IMR-90 (cell line): ENCODE results near the gene PHF14. TPM values are rescaled to one million over a fixed set of nuclear protein-coding genes. Genes with fewer than 3 reads are reported as not detected.

Experiments
- ATAC-seq: fragments of 200-7000 bp; cut with Tn5 transposase; 2 replicates; pipeline ENCODE4 v1.9.1; 2020; ENCODE audit warnings: low read depth, mild to moderate bottlenecking, moderate library complexity
- BruUV-seq: library from RNA; stranded (reverse); fragments of 400-500 nt; replicated peaks from 2 replicates; lab custom pipeline; 2021; lab: Mats Ljungman, UMichigan
- CTCF ChIA-PET: fragments of 300-600 bp; formaldehyde crosslinking; extraction: SDS; loops from one replicate; lab custom pipeline; 2021; ENCODE audit warnings: antibody characterized with exemption; lab: Yijun Ruan, JAX
- POLR2A ChIA-PET: fragments of 300-600 bp; sonication (Branson Sonifier 250); formaldehyde crosslinking; loops from one replicate; lab custom pipeline; 2022; ENCODE audit warnings: antibody characterized with exemption; ENCODE audit not compliant: unreplicated experiment; lab: Charles Lee
- DNase-seq: peaks from one replicate; pipeline ENCODE4 v3.0.0; 2013
- H2AFZ ChIP-seq: replicated peaks from 2 replicates; pipeline ENCODE3; 2013; ENCODE audit warnings: low read length, mild to moderate bottlenecking; ENCODE audit not compliant: poor library complexity
- H2AK5ac ChIP-seq: 2 replicates; pipeline ENCODE4 v1.6.1; 2013; ENCODE audit warnings: low read depth, low read length, inconsistent platforms
- H2AK9ac ChIP-seq: replicated peaks from 2 replicates; pipeline ENCODE3; 2013; ENCODE audit warnings: mild to moderate bottlenecking, low read depth, low read length, moderate library complexity; ENCODE audit not compliant: poor library complexity
- H2BK120ac ChIP-seq: 2 replicates; pipeline ENCODE4 v1.6.1; 2013; ENCODE audit warnings: low read depth, low read length, inconsistent platforms
- H2BK15ac ChIP-seq: 3 replicates; pipeline ENCODE4 v1.6.1; 2013; ENCODE audit warnings: low read depth, low read length, inconsistent platforms
- H2BK20ac ChIP-seq: 2 replicates; pipeline ENCODE4 v1.6.1; 2013; ENCODE audit warnings: low read depth, mild to moderate bottlenecking, inconsistent platforms, low read length, moderate library complexity
- H2BK5ac ChIP-seq: 2 replicates; pipeline ENCODE4 v1.6.1; 2013; ENCODE audit warnings: mild to moderate bottlenecking, low read depth, low read length, inconsistent platforms; ENCODE audit not compliant: poor library complexity, severe bottlenecking
- H3K14ac ChIP-seq: replicated peaks from 2 replicates; pipeline ENCODE4 v1.6.1; 2013; ENCODE audit warnings: low read depth, low read length, inconsistent platforms
- H3K18ac ChIP-seq: 2 replicates; pipeline ENCODE4 v1.6.1; 2013; ENCODE audit warnings: low read depth, low read length, control low read depth
- H3K23ac ChIP-seq: 2 replicates; pipeline ENCODE4 v1.6.1; 2013; ENCODE audit warnings: low read depth, low read length, inconsistent platforms
- H3K27ac ChIP-seq: 2 replicates; pipeline ENCODE4 v1.5.1; 2013; ENCODE audit warnings: mild to moderate bottlenecking, control low read depth, low read length; ENCODE audit not compliant: insufficient read depth
- H3K27me3 ChIP-seq: 2 replicates; pipeline ENCODE4 v1.6.1; 2013; ENCODE audit warnings: low read length; ENCODE audit not compliant: control insufficient read depth, insufficient read depth
- H3K36me3 ChIP-seq: 2 replicates; pipeline ENCODE4 v1.6.1; 2013; ENCODE audit warnings: low read length, mixed read lengths; ENCODE audit not compliant: control insufficient read depth, insufficient read depth
- H3K4ac ChIP-seq: 2 replicates; pipeline ENCODE4 v1.6.1; 2013; ENCODE audit warnings: low read depth, low read length, inconsistent platforms
- H3K4me1 ChIP-seq: 2 replicates; pipeline ENCODE4 v1.6.1; 2013; ENCODE audit warnings: low read length, mixed read lengths; ENCODE audit not compliant: control insufficient read depth, insufficient read depth
- H3K4me2 ChIP-seq: 2 replicates; pipeline ENCODE4 v1.6.1; 2013; ENCODE audit warnings: low read depth, mild to moderate bottlenecking, control low read depth, low read length, moderate library complexity
- H3K4me3 ChIP-seq: 2 replicates; pipeline ENCODE4 v1.5.1; 2013; ENCODE audit warnings: low read depth, mild to moderate bottlenecking, control low read depth, low read length, moderate library complexity; ENCODE audit not compliant: insufficient read depth
- H3K56ac ChIP-seq: 2 replicates; pipeline ENCODE4 v1.6.1; 2013; ENCODE audit warnings: low read length, inconsistent platforms; ENCODE audit not compliant: insufficient read depth; ENCODE audit errors: extremely low read depth
- H3K79me1 ChIP-seq, 2 experiments: 2 replicates each; pipeline ENCODE4 v1.6.1; 2013; ENCODE audit warnings: low read length in 2 of 2, inconsistent platforms in 1 of 2, low read depth in 1 of 2
- H3K9ac ChIP-seq: 2 replicates; pipeline ENCODE4 v1.6.1; 2013; ENCODE audit warnings: low read depth, low read length, control low read depth
- H3K9me1 ChIP-seq: 2 replicates; pipeline ENCODE4 v1.6.1; 2013; ENCODE audit warnings: low read length, inconsistent platforms; ENCODE audit not compliant: insufficient read depth
- H3K9me3 ChIP-seq: 2 replicates; pipeline ENCODE4 v1.6.1; 2013; ENCODE audit warnings: low read length; ENCODE audit not compliant: control insufficient read depth, insufficient read depth
- H4K20me1 ChIP-seq: 2 replicates; pipeline ENCODE4 v1.6.1; 2013; ENCODE audit warnings: low read length, inconsistent platforms; ENCODE audit not compliant: insufficient read depth
- H4K5ac ChIP-seq: 2 replicates; pipeline ENCODE4 v1.6.1; 2013; ENCODE audit warnings: mild to moderate bottlenecking, low read depth, low read length, control low read depth
- H4K8ac ChIP-seq, 2 experiments: 2 replicates each; pipeline ENCODE4 v1.6.1; 2013; ENCODE audit warnings: low read depth in 2 of 2, low read length in 2 of 2, control low read depth in 1 of 2, inconsistent platforms in 1 of 2
- H4K91ac ChIP-seq: 2 replicates; pipeline ENCODE4 v1.6.1; 2013; ENCODE audit warnings: low read depth, low read length, inconsistent platforms; ENCODE audit not compliant: insufficient read depth
- BHLHE40 ChIP-seq: fragments of 150-350 bp; IDR thresholded peaks from 2 replicates; pipeline ENCODE4 v1.6.1; 2016; ENCODE audit warnings: mild to moderate bottlenecking, low read depth, low read length
- CEBPB ChIP-seq: IDR thresholded peaks from 2 replicates; pipeline ENCODE4 v1.6.1; 2012; ENCODE audit warnings: low read depth, low read length, improper control_type of control experiment
- CHD1 ChIP-seq: IDR thresholded peaks from 2 replicates; pipeline ENCODE4 v1.6.1; 2012; ENCODE audit warnings: low read depth, low read length, improper control_type of control experiment
- FOS ChIP-seq: fragments of 150-350 bp; IDR thresholded peaks from 2 replicates; pipeline ENCODE4 v1.6.1; 2016; ENCODE audit warnings: low read depth, low read length
- MAFK ChIP-seq: IDR thresholded peaks from 2 replicates; pipeline ENCODE4 v1.6.1; 2012; ENCODE audit warnings: low read depth, low read length, improper control_type of control experiment
- MAZ ChIP-seq: IDR thresholded peaks from 2 replicates; pipeline ENCODE4 v1.6.1; 2012; ENCODE audit warnings: low read depth, mild to moderate bottlenecking, low read length, improper control_type of control experiment, moderate library complexity, borderline replicate concordance
- MXI1 ChIP-seq: IDR thresholded peaks from 2 replicates; pipeline ENCODE4 v1.6.1; 2012; ENCODE audit warnings: low read depth, mild to moderate bottlenecking, low read length, moderate library complexity, borderline replicate concordance
- NFE2L2 ChIP-seq: fragments of 150-350 bp; IDR thresholded peaks from 2 replicates; pipeline ENCODE4 v1.6.1; 2016; ENCODE audit warnings: low read depth, mild to moderate bottlenecking, low read length
- POLR2A ChIP-seq: IDR thresholded peaks from 2 replicates; pipeline ENCODE4 v1.6.1; 2012; ENCODE audit warnings: mild to moderate bottlenecking, low read depth, low read length
- RAD21 ChIP-seq: IDR thresholded peaks from 2 replicates; pipeline ENCODE4 v1.6.1; 2012; ENCODE audit warnings: low read length, improper control_type of control experiment
- RFX5 ChIP-seq: IDR thresholded peaks from 2 replicates; pipeline ENCODE4 v1.8.0; 2012; ENCODE audit warnings: low read depth, mild to moderate bottlenecking, low read length, moderate library complexity
- SMC3 ChIP-seq: fragments of 150-350 bp; IDR thresholded peaks from 2 replicates; pipeline ENCODE4 v1.6.1; 2016; ENCODE audit warnings: low read depth, mild to moderate bottlenecking, antibody characterized with exemption, low read length, moderate library complexity
- WGBS, 2 experiments: methylation state at CpG; one replicate each; pipeline versions ENCODE4 v1.1.5 to v1.1.7; 2013; ENCODE audit warnings: missing lambda C conversion rate in 2 of 2; ENCODE audit not compliant: insufficient read length in 1 of 2; ENCODE audit errors: extremely low coverage in 2 of 2; 5-methylcytosine and 5-hydroxymethylcytosine counted together
- dilution Hi-C: fragments of 300-500 bp; cut with HindIII; formaldehyde crosslinking; loops from one replicate; pipeline ENCODE4 v1.14.3; 2018; ENCODE audit warnings: low sequenced_read_pairs; ENCODE audit not compliant: unreplicated experiment
- in situ Hi-C: fragments of 300-500 bp; cut with MboI; formaldehyde crosslinking; loops from 3 replicates; pipeline ENCODE4 v1.14.3; 2019; ENCODE audit warnings: low sequenced_read_pairs, inconsistent platforms, mixed read lengths
- intact Hi-C: fragments of 100-400 bp; cut with micrococcal nuclease; formaldehyde crosslinking; loops from 2 replicates; pipeline ENCODE4 v1.10.0; 2022
- polyA plus RNA-seq, 3 experiments: library from polyadenylated mRNA; depleted of rRNA; stranded (reverse); fragments of >200 nt; gene quantifications; 2 replicates each; pipeline ENCODE4 v1.2.3, GENCODE V29; 2012; ENCODE audit warnings: low replicate concordance in 1 of 3
- total RNA-seq: library from RNA; depleted of rRNA; stranded (reverse); fragments of >200 nt; gene quantifications from 2 replicates; pipeline ENCODE4 v1.2.3, GENCODE V29; 2012
- TF ChIP-seq, protein P1 (sequence below): fragments of 150-350 bp; IDR thresholded peaks from 2 replicates; pipeline ENCODE4 v1.6.1; 2017; ENCODE audit warnings: mild to moderate bottlenecking, antibody characterized with exemption, low read length, low read depth
- TF ChIP-seq, protein P2 (sequence below): conservative IDR thresholded peaks from 2 replicates; pipeline ENCODE4 v1.5.1; 2012; ENCODE audit warnings: mild to moderate bottlenecking, low read depth, low read length, improper control_type of control experiment
- TF ChIP-seq, protein P3 (sequence below): fragments of 150-350 bp; IDR thresholded peaks from 2 replicates; pipeline ENCODE4 v1.6.1; 2016; ENCODE audit warnings: low read depth, mild to moderate bottlenecking, low read length, moderate library complexity, borderline replicate concordance

The PHF14 gene
- total and polyA plus RNA-seq, 2 of the 4 experiments (the other 2 are of a cell fraction): 8.7 to 17.2 TPM

DNA sequence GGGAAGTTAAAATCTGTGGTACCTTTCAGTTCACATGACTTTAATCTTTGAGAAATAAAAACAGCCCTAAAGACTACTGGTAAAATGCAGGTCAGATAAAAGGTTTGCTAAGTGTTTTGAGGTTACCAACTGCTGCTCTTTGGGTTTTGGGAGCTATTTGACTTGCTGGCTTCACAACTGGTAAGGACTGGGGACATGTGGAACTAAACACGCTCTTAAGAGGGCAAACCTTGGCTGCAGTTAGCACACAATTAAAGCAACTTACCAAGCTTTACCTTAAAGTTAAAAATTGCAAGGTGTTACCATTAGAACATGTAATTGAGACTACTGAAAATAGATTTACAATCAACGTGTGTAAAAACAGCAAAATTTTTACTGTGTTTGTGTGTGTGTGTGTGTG lies 220.2 kb downstream of the PHF14 start (continued):
- TF ChIP-seq MAZ (no peak), FOS (no peak), MXI1 (no peak)

DNA sequence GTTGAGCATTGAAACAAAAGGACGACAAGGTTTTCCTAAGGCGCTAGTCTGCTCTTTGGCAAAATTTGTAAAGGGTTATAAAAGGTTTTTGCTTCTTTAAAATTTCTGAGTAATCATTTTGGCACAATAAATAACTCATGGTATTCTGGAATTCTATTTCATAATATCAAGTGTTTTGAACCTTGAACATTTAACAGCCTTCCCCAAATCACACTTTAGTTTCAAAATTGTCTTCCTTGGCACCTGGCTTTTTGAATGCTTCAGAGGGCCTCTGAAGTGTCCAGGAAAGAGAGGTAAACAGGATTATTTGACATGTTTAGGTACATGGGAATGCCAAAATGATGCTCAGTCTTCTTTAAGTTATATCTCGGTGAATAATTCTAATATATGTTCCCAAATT lies 220.8 kb downstream of the PHF14 start:
- no peaks in the 10 kb centered on the region for H3K9me3 ChIP-seq
- no peaks in the 10 kb centered on the region for H4K20me1 ChIP-seq
- H3K23ac ChIP-seq: no peak overlapping the region
- no peak overlapping the region for H3K4ac ChIP-seq
- H3K27me3 ChIP-seq: peaks cover 1% of the 10 kb centered on the region; the same call in 1 of the 2 replicates
- no peak overlapping the region for H3K27ac ChIP-seq
- ATAC-seq (no peak), DNase-seq (no peak)
- intact Hi-C loops (no loop called here), dilution Hi-C loops (no loop called here), in situ Hi-C loops (no loop called here)
- no peaks in the 10 kb centered on the region for H3K79me1 ChIP-seq
- H3K4me3 ChIP-seq: no peak overlapping the region
- H3K4me2 ChIP-seq: no peak overlapping the region
- no peak overlapping the region for H2BK20ac ChIP-seq
- BruUV-seq: no TSS peak
- WGBS, 2 experiments: no CpG with 5 or more reads among the region's 3 CpGs
- H3K18ac ChIP-seq: no peak overlapping the region
- H3K4me1 ChIP-seq: peaks cover 4% of the 10 kb centered on the region; the same call in 1 of the 2 replicates
- no peak overlapping the region for H2BK120ac ChIP-seq
- no peak overlapping the region for H3K14ac ChIP-seq
- no peak overlapping the region for H2AK5ac ChIP-seq
- ChIA-PET CTCF (interaction anchor here (0.9 kb wide), 1 partner anchor 17 kb away, joined by 3 read pairs; no protein-coding TSS in a partner anchor), POLR2A (no interaction called here)
- H3K36me3 ChIP-seq: no peaks in the 10 kb centered on the region
- no peak overlapping the region for H3K9ac ChIP-seq
- H2AK9ac ChIP-seq: no peak overlapping the region
- H4K8ac ChIP-seq: no peak overlapping the region
- H4K5ac ChIP-seq: no peak overlapping the region
- no peak overlapping the region for H2AFZ ChIP-seq
- no peak overlapping the region for H2BK5ac ChIP-seq
- no peak overlapping the region for H2BK15ac ChIP-seq
- H4K91ac ChIP-seq: no peak overlapping the region
- no peak overlapping the region for H3K56ac ChIP-seq
- H3K9me1 ChIP-seq: no peaks in the 10 kb centered on the region
- TF ChIP-seq, protein P1, sequence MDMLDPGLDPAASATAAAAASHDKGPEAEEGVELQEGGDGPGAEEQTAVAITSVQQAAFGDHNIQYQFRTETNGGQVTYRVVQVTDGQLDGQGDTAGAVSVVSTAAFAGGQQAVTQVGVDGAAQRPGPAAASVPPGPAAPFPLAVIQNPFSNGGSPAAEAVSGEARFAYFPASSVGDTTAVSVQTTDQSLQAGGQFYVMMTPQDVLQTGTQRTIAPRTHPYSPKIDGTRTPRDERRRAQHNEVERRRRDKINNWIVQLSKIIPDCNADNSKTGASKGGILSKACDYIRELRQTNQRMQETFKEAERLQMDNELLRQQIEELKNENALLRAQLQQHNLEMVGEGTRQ: no peak
- TF ChIP-seq FOS (no peak), SMC3 (no peak), RFX5 (no peak), RAD21 (no peak), NFE2L2 (no peak), CHD1 (no peak), MAFK (no peak), CEBPB (no peak), BHLHE40 (no peak), POLR2A (no peak)
- TF ChIP-seq, protein P2, sequence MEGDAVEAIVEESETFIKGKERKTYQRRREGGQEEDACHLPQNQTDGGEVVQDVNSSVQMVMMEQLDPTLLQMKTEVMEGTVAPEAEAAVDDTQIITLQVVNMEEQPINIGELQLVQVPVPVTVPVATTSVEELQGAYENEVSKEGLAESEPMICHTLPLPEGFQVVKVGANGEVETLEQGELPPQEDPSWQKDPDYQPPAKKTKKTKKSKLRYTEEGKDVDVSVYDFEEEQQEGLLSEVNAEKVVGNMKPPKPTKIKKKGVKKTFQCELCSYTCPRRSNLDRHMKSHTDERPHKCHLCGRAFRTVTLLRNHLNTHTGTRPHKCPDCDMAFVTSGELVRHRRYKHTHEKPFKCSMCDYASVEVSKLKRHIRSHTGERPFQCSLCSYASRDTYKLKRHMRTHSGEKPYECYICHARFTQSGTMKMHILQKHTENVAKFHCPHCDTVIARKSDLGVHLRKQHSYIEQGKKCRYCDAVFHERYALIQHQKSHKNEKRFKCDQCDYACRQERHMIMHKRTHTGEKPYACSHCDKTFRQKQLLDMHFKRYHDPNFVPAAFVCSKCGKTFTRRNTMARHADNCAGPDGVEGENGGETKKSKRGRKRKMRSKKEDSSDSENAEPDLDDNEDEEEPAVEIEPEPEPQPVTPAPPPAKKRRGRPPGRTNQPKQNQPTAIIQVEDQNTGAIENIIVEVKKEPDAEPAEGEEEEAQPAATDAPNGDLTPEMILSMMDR: no peak
- TF ChIP-seq, protein P3, sequence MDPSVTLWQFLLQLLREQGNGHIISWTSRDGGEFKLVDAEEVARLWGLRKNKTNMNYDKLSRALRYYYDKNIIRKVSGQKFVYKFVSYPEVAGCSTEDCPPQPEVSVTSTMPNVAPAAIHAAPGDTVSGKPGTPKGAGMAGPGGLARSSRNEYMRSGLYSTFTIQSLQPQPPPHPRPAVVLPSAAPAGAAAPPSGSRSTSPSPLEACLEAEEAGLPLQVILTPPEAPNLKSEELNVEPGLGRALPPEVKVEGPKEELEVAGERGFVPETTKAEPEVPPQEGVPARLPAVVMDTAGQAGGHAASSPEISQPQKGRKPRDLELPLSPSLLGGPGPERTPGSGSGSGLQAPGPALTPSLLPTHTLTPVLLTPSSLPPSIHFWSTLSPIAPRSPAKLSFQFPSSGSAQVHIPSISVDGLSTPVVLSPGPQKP: no peak
